Heart right ventricle (tissue), 16 donors: ENCODE data around the gene LGALS12. TPM values are rescaled to one million over a fixed set of nuclear protein-coding genes. Genes with fewer than 3 reads are reported as not detected.

Experiments
- ATAC-seq, 8 donors: fragments of 200-7000 bp; cut with Tn5 transposase; one replicate each; pipeline ENCODE4 v1.9.1; 2020; ENCODE audit warnings: mild to moderate bottlenecking in 8 of 8, moderate library complexity in 8 of 8, moderate number of reproducible peaks in 1 of 8
- DNase-seq, 2 donors: peaks; one replicate each; pipeline ENCODE4 v3.0.0-alpha.2; 2020
- H3K27ac ChIP-seq, 10 donors: fragments of 200-600 bp; sonication (generic) in 2 of 10; one replicate each; pipeline versions ENCODE4 v1.5.0 to v1.8.0; 2020 to 2022; ENCODE audit warnings: mild to moderate bottlenecking in 3 of 10
- H3K27me3 ChIP-seq, 7 donors: fragments of 200-600 bp; one replicate each; pipeline ENCODE4 v1.8.0; 2021 to 2022; ENCODE audit warnings: mild to moderate bottlenecking in 2 of 7
- H3K36me3 ChIP-seq, 9 donors: fragments of 200-600 bp; sonication (generic) in 1 of 9; one replicate each; pipeline versions ENCODE4 v1.5.0 to v1.8.0; 2020 to 2022; ENCODE audit warnings: mild to moderate bottlenecking in 2 of 9
- H3K4me1 ChIP-seq, 9 donors: fragments of 200-600 bp; sonication (generic) in 1 of 9; one replicate each; pipeline versions ENCODE4 v1.5.0 to v1.8.0; 2020 to 2022; ENCODE audit warnings: mild to moderate bottlenecking in 4 of 9
- H3K4me3 ChIP-seq, 10 donors: fragments of 200-600 bp; sonication (generic) in 2 of 10; one replicate each; pipeline versions ENCODE4 v1.5.0 to v1.8.0; 2020 to 2022; ENCODE audit warnings: mild to moderate bottlenecking in 7 of 10, moderate library complexity in 2 of 10
- H3K9me3 ChIP-seq, 11 donors: fragments of 200-600 bp in 10 of 11; sonication (generic) in 2 of 11; one replicate each; pipeline versions ENCODE4 v1.5.0 to v1.8.0; 2013 to 2022; ENCODE audit warnings: mild to moderate bottlenecking in 2 of 11, control low read depth in 1 of 11, moderate library complexity in 1 of 11
- WGBS, 2 donors: extraction: QIAGEN DNeasy Blood & Tissue Kit; methylation state at CpG; one replicate each; pipeline ENCODE4 v1.1.7; 2013; ENCODE audit warnings: inconsistent platforms in 1 of 2; 5-methylcytosine and 5-hydroxymethylcytosine counted together
- intact Hi-C, 10 donors: fragments of 100-400 bp; cut with DNase I; formaldehyde crosslinking; loops; one replicate each; pipeline versions ENCODE4 v1.11.1 to v1.14.2; 2022
- polyA plus RNA-seq, 2 donors: library from polyadenylated mRNA; stranded (reverse); fragments of 200-250 nt; gene quantifications; one replicate each; pipeline ENCODE4 v1.2.3, GENCODE V29; 2013
- total RNA-seq, 10 donors: library from RNA; stranded (reverse); fragmentation: NEBNext Ultra II Directional in 3 of 10; extraction: Animal tissue kit (Norgen Biotek cat#: 25700) in 3 of 10; gene quantifications; one replicate each; pipeline versions ENCODE4 v1.2.1 to v1.2.4, GENCODE V29; 2021 to 2023
- TF ChIP-seq, protein P1 (sequence below), 9 donors: fragments of 200-600 bp; sonication (generic) in 2 of 9; IDR thresholded peaks; one replicate each; pipeline versions ENCODE4 v1.5.0 to v1.8.0; 2021 to 2022; ENCODE audit warnings: antibody characterized with exemption in 9 of 9, mild to moderate bottlenecking in 5 of 9, moderate library complexity in 1 of 9
- donor health status: Arrhythmogenic right ventricular cardiomyopathy.
- donor health status: ischemic (EF 13 %, LVEDD 7.1; RV severe dilation, severe dysfunction).
- donor health status: healthy with polysubstance abuse.
- donor health status: DM: no; HTN: yes; CAD: no.
- donor health status: DM: no; HTN: no; CAD: no.
- donor health status: ischemic (EF 25% LVEDD 6.9; RV normal size, moderate dysfunction).
- donor health status: ischemic (EF 25% LVEDD 5.7; RV mildly dilated, moderate dysfunction).
- donor health status: healthy.
- donor health status: DM: yes; HTN: yes; CAD: no.
- donor health status: Ischemic cardiomyopathy.
- donor health status: ischemic (EF 35%, LVEDD 5.7; RV mildly dilated, moderate dysfunction).
- donor health status: nonischemic (EF 11% LVEDD 7.7; RV severe dilation, severe dysfunction).
- donor health status: DM: yes; HTN: yes; CAD: no.
- donor health status: PGD.
- donor health status: ischemic (EF 29% LVEDD 5.4; RV normal size, mild dysfunction).
- donor health status: nonischemic (EF 23%, LVEDD 6.1; RV moderate dilation, normal function).

LGALS12 gene
- total and polyA plus RNA-seq, 12 donors, result 0.61 to 6.9 (median 1.2) TPM; not detected in 3

DNA sequence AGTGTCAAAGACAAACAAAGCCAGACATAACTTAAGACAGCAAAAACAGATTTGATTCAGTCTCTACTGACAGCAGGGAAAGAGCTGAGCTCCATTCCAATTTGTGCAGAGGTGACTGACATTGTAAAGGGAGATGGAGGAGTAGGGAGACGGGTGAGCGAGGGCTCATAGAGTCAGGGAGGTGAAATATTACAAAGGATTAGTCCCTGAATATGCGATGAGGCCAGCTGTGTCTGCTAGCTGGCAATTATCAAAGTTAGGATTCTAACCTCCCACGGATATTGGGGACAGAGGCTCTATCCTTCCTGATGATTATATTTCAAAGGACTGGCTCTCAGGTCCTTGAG is 49.0 kb downstream of the LGALS12 start:
- TF ChIP-seq, protein P1, sequence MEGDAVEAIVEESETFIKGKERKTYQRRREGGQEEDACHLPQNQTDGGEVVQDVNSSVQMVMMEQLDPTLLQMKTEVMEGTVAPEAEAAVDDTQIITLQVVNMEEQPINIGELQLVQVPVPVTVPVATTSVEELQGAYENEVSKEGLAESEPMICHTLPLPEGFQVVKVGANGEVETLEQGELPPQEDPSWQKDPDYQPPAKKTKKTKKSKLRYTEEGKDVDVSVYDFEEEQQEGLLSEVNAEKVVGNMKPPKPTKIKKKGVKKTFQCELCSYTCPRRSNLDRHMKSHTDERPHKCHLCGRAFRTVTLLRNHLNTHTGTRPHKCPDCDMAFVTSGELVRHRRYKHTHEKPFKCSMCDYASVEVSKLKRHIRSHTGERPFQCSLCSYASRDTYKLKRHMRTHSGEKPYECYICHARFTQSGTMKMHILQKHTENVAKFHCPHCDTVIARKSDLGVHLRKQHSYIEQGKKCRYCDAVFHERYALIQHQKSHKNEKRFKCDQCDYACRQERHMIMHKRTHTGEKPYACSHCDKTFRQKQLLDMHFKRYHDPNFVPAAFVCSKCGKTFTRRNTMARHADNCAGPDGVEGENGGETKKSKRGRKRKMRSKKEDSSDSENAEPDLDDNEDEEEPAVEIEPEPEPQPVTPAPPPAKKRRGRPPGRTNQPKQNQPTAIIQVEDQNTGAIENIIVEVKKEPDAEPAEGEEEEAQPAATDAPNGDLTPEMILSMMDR (IDR thresholded peaks at IDR 0.05), result no peak
- Histone ChIP-seq H3K4me1 (peaks cover 0 to 24% (median 0%) of the 10 kb centered on the region in 9 donors), H3K27me3 (peaks cover 0 to 2% (median 0%) of the 10 kb centered on the region in 7 donors), H3K36me3 (no peaks in the 10 kb centered on the region), H3K9me3 (no peaks in the 10 kb centered on the region), H3K4me3 (no peak overlapping the region), H3K27ac (peak overlapping the region in 2 of 10 donors; percentile 29 to 77)
- WGBS, 2 donors, result 58 to 63% methylated on average over 4 of the region's 4 CpGs
- ATAC-seq, result no peak
- intact Hi-C loops, result no loop called here
- DNase-seq, result no peak

DNA sequence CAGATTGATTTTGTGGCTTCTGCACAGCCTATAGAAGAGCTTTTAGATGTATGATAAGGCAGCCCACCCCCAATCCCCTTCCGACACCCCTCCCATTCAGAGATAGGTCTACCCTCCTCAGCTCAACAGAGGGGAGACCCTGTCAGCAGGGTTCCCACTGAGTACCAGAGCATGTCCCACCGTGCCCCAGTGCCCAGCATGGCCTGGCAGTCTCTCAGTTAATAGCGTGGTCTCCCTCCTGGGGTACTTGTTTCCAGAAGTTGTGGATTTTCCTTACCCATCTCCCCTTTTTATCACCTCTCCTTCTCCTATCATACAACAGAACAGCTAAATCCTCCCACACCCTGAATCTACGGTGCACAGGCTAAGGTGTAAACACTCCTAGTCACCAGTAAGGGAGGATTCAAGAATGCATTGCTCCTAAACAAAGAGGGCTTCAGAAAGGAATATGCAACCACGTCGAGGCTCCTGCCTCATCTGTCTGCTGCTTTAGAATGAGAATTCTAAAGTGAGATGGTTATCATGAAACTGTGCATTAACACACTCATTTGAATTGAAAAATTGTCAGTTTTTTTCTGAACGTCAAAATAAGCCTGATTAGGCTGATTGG is 50.6 kb downstream of the LGALS12 start:
- no peaks in the 10 kb centered on the region for H3K36me3 ChIP-seq
- no peak overlapping the region for H3K27ac ChIP-seq
- H3K9me3 ChIP-seq, result no peaks in the 10 kb centered on the region
- DNase-seq (no peak), ATAC-seq (no peak)
- WGBS, 2 donors, result 67 to 71% methylated on average over 7 of the region's 7 CpGs
- H3K27me3 ChIP-seq, result peaks cover 0 to 2% (median 0%) of the 10 kb centered on the region in 7 donors
- TF ChIP-seq, protein P1 (IDR thresholded peaks at IDR 0.05), result no peak
- intact Hi-C loops, result no loop called here
- H3K4me3 ChIP-seq, result no peak overlapping the region
- H3K4me1 ChIP-seq, result peaks cover 0 to 37% (median 0%) of the 10 kb centered on the region in 9 donors

DNA sequence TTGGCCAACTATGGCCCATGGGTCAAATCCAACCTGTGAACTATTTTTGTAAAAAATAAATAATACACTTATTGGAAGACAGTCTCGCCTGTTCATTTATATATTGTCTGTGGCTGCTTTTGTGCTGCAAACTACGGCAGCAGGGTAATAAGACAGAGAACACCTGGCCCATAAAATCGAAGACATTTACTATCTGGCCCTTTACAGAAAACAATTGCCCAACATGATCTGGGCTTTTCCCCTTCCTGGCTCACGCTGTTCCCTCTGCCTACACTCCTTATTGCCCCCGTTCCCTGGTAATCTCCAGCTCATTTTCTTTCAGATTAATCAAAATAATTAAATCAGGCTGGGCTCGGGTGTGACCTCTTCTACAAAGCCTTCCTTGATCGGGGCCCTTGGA is 51.7 kb downstream of the LGALS12 start:
- H3K36me3 ChIP-seq, result no peaks in the 10 kb centered on the region
- H3K4me3 ChIP-seq, result no peak overlapping the region
- peaks cover 0 to 37% (median 0%) of the 10 kb centered on the region in 9 donors for H3K4me1 ChIP-seq
- DNase-seq (no peak), ATAC-seq (no peak)
- no peaks in the 10 kb centered on the region for H3K9me3 ChIP-seq
- TF ChIP-seq, protein P1 (IDR thresholded peaks at IDR 0.05), result no peak
- WGBS, 2 donors, result 83% methylated on average over 7 of the region's 7 CpGs
- H3K27ac ChIP-seq, result no peak overlapping the region
- H3K27me3 ChIP-seq, result peaks cover 0 to 2% (median 0%) of the 10 kb centered on the region in 7 donors
- intact Hi-C loops, result no loop called here

DNA sequence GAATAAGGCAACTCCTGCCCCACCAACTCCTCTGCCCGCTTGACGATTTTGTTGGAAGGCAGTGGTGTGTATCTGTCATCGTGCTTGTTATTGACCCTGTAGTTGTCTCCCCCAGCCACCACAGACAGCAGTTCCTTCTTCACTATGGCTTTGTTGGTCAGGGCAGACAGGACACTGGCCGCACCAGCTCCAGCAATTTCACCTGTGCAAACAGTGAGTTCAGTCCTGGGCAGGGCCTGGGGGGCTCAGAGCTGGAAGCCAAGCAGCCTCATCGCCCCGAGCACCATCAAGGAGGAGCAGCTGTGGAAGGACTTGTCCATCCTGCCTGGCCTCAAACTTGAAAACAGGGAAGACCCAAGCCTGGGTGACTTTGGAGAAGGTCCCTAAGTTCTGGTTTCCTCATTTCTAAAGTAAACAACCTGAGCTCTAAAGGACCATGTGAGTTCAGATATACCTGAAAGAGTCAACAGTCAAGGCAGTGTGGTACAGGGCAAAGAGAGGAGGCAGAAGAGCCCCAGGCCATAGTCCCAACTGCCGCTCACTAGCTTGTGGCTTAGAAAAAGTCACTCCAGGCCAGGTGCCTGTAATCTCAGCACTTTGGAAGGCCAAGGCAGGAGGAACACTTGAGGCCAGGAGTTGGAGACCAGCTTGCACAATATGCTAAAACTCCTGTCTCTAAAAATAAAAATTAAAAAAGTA is 52.7 kb downstream of the LGALS12 start:
- Histone ChIP-seq H3K4me1 (peaks cover 0 to 26% (median 0%) of the 10 kb centered on the region in 9 donors), H3K36me3 (no peaks in the 10 kb centered on the region), H3K27me3 (no peaks in the 10 kb centered on the region), H3K4me3 (no peak overlapping the region), H3K9me3 (no peaks in the 10 kb centered on the region), H3K27ac (no peak overlapping the region)
- DNase-seq (no peak), ATAC-seq (no peak)
- TF ChIP-seq, protein P1 (IDR thresholded peaks at IDR 0.05), result no peak
- intact Hi-C loops, result no loop called here
- WGBS, 2 donors, result 88 to 95% methylated on average over 7 of the region's 7 CpGs
